Effector memory CD4-positive, alpha-beta T cell (primary cell): ENCODE measurements around the gene TRAPPC6A.
A peak's percentile ranks its signal among the peaks of the same experiment; 100 is the strongest.

ENCODE experiments used
- DNase-seq, 3 donors: peaks; one replicate each; pipeline ENCODE4 v3.0.0-alpha.2; 2020
- H3K27ac ChIP-seq: 2 replicates; pipeline ENCODE4 v1.7.0; 2013; ENCODE audit warnings: mild to moderate bottlenecking, low read length, moderate library complexity; ENCODE audit not compliant: insufficient read depth, poor library complexity, severe bottlenecking
- H3K27me3 ChIP-seq: replicated peaks from 2 replicates; pipeline ENCODE4 v1.7.0; 2013; ENCODE audit warnings: mild to moderate bottlenecking, low read length; ENCODE audit not compliant: insufficient read depth, control insufficient read depth, poor library complexity, severe bottlenecking
- H3K36me3 ChIP-seq: 2 replicates; pipeline ENCODE4 v1.7.0; 2013; ENCODE audit warnings: mild to moderate bottlenecking, low read length, moderate library complexity; ENCODE audit not compliant: control insufficient read depth, insufficient read depth
- H3K4me1 ChIP-seq: 2 replicates; pipeline ENCODE4 v1.7.0; 2013; ENCODE audit warnings: low read length, mild to moderate bottlenecking; ENCODE audit not compliant: control insufficient read depth, insufficient read depth, poor library complexity, severe bottlenecking
- H3K4me3 ChIP-seq: 2 replicates; pipeline ENCODE4 v1.7.0; 2013; ENCODE audit warnings: low read length, low read depth, mild to moderate bottlenecking; ENCODE audit not compliant: insufficient read depth, poor library complexity, severe bottlenecking
- H3K9me3 ChIP-seq: 2 replicates; pipeline ENCODE4 v1.7.0; 2013; ENCODE audit warnings: mild to moderate bottlenecking, low read length, moderate library complexity; ENCODE audit not compliant: control insufficient read depth

TRAPPC6A gene

DNA sequence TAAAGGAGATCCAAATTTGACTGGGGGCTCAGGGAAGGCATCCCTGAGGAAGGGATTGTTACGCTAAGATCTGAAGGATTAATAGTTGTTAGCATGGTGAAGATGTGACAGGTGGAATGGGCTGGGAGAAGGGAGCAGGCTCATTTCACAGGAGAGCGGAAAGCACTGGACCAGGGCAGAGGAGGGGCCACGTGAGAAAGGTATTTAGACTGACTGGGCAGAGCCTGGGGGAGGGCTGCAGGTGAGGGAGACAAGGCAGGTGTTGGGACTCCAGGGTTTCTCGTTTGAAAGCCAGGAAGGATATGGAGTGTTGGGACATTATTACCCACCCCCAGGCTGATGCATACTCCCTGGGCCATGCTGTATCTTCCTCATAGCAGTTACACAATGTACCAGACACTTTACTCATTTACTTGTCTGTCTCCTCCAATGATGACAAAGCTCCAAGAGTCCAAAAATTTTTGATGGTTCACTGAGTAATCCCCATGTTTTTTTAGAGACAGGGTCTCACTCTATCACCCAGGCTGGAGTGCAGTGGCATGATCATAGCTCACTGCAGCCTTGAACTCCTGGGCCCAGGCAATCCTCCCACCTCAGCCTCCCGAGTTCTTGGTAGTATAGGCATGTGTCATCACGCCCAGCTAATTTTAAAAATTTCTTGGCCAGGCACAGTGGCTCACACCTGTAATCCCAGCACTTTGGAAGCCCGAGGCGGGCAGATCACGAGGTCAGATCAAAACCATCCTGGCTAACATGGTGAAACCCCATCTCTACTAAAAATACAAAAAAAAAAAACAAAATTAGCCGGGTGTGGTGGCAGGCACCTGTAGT is 2.3 kb downstream of the TRAPPC6A start:
- no peak overlapping the region for H3K27ac ChIP-seq
- no peak for DNase-seq
- H3K4me1 ChIP-seq = peaks cover 35% of the 10 kb centered on the region
- no peaks in the 10 kb centered on the region for H3K36me3 ChIP-seq
- no peaks in the 10 kb centered on the region for H3K9me3 ChIP-seq
- H3K27me3 ChIP-seq = no peaks in the 10 kb centered on the region
- no peak overlapping the region for H3K4me3 ChIP-seq

DNA sequence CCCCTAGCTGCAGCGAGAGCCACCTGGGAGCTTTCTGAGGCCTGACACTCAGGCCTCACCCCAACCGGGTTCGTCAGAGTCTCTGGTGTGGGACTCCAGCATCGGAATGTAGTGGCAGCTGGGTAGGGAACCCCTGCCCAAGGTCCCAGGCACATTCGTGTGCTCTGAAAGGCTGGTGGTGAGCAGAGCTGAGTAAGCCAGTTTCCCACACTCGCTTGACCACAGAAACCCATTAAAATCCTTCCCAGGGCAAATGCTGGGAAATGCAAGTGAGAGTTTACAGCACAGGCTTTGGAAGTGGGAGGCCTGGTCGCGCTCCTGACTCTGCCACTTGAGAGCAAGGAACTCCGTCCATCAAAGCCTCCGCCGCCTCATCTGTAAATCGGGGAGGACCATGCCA is 4.2 kb downstream of the TRAPPC6A start:
- Histone ChIP-seq H3K9me3 (no peaks in the 10 kb centered on the region), H3K4me1 (peaks cover 36% of the 10 kb centered on the region), H3K27me3 (no peaks in the 10 kb centered on the region), H3K36me3 (no peaks in the 10 kb centered on the region), H3K4me3 (no peak overlapping the region), H3K27ac (no peak overlapping the region)
- DNase-seq = no peak

DNA sequence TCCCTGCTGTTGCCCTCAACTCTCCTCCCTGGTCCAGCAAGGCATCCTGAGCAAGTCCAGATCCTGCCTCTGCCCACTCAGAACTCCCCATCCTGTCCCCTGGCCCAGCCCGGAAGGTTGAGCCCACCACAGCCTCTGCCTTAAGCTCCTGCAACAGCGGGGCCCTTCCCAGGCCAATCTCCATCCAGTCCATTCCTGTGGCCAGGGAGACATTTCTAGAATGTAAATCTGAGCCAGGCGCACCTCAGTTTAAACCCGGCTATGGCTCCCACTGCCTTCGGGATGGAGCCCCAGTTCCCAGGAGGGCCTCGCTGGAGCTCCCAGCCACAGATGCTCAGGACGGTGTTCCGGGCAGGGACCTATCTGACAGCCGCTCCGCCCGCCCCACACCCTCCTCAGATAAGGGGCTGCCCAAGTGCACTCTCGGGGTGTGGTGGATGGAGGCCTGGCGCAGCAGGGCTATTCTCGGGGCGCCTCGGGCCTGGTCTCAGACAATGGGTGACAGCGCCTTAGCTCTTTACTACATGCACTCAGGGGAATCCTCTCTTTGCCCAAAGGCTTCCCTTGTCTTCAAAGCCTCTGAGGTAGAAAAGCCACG is 5.3 kb downstream of the TRAPPC6A start:
- no peaks in the 10 kb centered on the region for H3K27me3 ChIP-seq
- peak overlapping the region; percentile 48 for H3K27ac ChIP-seq
- DNase-seq = no peak
- H3K36me3 ChIP-seq = no peaks in the 10 kb centered on the region
- H3K4me1 ChIP-seq = peaks cover 36% of the 10 kb centered on the region
- no peaks in the 10 kb centered on the region for H3K9me3 ChIP-seq
- no peak overlapping the region for H3K4me3 ChIP-seq

DNA sequence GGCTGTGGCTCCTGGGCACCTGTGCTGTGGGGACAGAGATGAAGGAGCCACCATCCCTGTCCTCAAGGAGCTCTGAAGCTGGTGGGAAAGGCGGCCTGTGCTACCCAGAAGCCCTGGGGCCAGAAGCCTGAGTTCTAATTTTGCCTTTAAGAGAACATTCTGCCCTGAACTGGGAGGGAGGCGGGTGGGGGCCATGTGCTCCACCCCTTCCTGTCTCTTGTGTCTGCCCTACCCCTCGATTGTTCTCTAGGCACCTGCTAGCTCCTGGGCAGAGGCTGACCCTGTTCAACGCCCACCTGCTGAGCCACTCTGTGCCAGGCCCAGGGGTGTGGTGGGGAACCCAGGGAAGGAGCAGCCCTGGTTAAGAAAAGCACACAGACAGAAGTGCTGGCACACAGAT is 5.9 kb downstream of the TRAPPC6A start:
- peaks cover 34% of the 10 kb centered on the region for H3K4me1 ChIP-seq
- no peak overlapping the region for H3K4me3 ChIP-seq
- H3K27ac ChIP-seq = peak overlapping the region; percentile 48
- DNase-seq = no peak
- H3K9me3 ChIP-seq = no peaks in the 10 kb centered on the region
- H3K27me3 ChIP-seq = no peaks in the 10 kb centered on the region
- no peaks in the 10 kb centered on the region for H3K36me3 ChIP-seq

DNA sequence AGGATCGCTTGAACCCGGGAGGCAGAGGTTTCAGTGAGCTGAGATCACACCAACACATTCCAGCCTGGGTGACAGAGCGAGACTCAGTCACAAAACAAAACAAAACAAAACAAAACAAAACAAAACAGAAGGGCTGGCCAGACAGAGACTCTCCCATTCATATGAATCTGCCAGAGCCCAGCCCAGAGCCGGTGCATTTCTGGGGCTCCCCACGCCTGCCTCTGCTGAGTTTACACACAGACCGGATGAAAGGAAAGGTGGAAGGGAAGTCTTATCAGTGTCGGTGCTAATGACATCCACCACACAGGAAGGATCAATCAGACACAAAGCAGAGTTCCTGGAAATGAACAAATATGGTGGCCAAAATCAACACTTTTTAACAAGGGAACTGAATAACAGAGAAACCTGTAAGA is 6.8 kb downstream of the TRAPPC6A start:
- Histone ChIP-seq H3K9me3 (no peaks in the 10 kb centered on the region), H3K27me3 (no peaks in the 10 kb centered on the region), H3K27ac (peak overlapping the region; percentile 56), H3K4me1 (peaks cover 34% of the 10 kb centered on the region), H3K4me3 (peak overlapping the region; percentile 8), H3K36me3 (no peaks in the 10 kb centered on the region)
- peak; percentile 39 to 56 (median 42) for DNase-seq

DNA sequence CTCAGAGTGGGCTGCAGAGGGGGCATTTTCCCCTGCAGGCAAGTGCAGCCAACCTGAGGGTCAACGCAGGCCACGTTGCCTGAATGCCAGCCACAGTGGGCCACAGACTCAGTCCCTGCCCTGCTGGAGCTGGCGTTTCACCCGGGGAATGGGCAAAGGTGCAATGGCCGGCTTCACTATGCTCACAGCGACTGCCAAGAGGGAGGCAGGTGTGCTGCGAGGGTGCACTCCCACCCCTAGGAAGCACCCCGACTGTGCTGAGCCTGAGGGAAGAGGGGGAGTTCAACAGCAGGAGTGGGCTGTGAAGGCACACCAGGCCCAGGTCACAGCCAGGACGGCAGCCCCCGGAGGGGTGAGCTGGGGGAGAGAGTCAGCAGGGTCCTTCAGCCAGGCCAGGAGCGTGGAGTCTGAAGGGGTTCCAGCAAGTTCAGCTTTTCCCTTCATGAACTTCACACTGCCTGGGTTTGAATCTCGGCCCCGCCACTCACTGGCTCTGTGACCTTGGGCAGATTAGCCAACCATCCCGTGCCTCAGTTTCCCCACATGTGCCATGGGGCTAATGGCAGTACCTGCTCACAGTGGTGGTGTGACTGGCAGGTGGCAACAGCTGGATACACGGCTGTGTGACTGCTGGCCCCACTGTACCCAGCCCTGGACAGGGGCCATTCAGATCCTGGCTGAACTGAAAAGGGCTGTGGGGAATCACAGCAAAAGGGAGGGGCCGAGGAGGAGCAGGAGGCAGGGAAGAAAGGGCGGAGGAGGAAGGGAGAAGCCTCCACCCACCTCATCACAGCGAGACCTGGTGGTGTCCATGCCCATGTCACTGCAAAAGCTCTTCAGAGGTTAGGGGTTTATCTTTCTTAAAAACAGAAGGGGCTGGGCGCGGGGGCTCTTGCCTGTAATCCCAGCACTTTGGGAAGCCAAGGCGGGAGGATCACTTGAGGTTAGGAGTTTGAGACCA is 7.6 kb downstream of the TRAPPC6A start:
- Histone ChIP-seq H3K4me3 (peak overlapping the region; percentile 8), H3K4me1 (peaks cover 36% of the 10 kb centered on the region), H3K9me3 (no peaks in the 10 kb centered on the region), H3K36me3 (no peaks in the 10 kb centered on the region), H3K27ac (peak overlapping the region; percentile 56), H3K27me3 (no peaks in the 10 kb centered on the region)
- no peak for DNase-seq

DNA sequence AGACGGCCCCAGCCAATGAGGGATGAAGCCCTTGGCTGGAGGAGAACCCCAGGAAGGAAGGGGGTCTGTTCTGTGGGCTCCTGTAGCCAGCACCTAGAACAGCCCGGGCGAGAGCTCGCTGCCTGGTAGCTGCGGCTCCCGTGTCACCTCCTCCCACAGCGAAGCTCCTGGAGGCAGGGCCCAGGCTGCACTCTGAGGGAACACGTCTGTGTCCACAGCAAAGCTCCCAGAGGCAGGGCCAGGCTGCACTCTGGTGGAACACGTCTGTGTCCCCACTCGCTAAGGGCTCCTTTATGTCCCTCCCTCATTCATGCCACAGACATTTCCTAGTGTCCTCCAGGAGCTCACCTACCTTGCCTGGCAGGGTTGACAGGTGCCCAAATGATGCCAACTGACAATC is 8.4 kb downstream of the TRAPPC6A start:
- Histone ChIP-seq H3K36me3 (no peaks in the 10 kb centered on the region), H3K4me3 (no peak overlapping the region), H3K9me3 (no peaks in the 10 kb centered on the region), H3K27me3 (no peaks in the 10 kb centered on the region), H3K4me1 (peaks cover 44% of the 10 kb centered on the region), H3K27ac (no peak overlapping the region)
- DNase-seq = no peak

DNA sequence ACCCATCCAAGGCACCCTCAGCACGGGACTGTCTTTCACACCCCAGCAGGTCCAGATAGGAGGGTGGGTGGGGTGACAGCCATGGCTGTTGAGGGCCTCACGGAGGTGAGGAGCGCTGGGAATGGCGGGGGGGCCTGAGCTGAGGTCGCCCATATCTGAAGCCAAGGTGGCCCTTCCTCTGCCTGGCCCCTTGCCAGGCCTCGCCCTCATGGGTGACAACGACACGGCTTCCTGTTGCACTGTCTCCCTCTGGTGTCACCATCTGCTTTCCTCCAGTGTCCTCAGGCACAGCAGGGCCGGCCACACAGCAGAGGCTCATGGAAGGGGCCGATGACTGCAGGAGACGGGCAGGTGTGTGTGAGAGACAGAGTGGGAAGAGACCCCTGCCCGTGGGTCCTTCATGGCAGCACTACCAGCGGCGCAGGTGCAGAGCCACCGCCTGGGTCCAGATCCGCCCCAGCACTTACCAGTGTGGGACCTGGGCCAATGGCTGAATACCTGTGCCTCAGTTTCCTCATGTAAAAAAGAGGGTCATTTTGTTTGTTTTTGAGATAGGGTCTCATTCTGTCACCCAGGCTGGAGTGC is 9.2 kb downstream of the TRAPPC6A start:
- no peak overlapping the region for H3K4me3 ChIP-seq
- peaks cover 51% of the 10 kb centered on the region for H3K4me1 ChIP-seq
- H3K36me3 ChIP-seq = no peaks in the 10 kb centered on the region
- H3K27me3 ChIP-seq = no peaks in the 10 kb centered on the region
- H3K27ac ChIP-seq = no peak overlapping the region
- no peaks in the 10 kb centered on the region for H3K9me3 ChIP-seq
- DNase-seq = no peak

DNA sequence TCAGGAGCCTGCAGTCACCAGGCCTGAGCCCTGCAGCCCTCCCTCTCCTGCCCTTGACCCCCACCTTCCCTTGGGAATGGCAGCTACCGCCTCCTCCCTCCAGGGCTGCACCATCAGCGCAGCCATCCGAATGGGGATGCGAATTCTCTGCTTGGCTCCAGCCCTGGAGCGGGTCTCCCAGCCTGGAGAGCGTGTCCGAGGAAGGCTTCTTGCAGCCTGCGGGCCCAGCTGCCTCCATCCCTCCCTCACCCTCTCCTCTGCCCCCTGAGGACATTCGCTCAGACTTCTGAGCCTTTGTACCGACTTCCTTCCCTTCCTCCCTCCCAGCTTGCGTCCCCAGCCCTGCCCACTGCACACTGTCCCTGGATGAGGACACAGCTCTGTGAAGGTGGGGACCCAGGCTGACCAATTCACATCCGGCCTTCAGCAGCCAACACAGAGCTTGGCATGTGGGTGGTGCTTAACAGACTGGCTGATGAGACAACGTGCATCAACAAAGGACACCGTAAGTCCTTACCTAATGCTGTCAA is 11.2 kb downstream of the TRAPPC6A start:
- H3K27ac ChIP-seq = no peak overlapping the region
- DNase-seq = no peak
- H3K27me3 ChIP-seq = no peaks in the 10 kb centered on the region
- no peaks in the 10 kb centered on the region for H3K36me3 ChIP-seq
- peaks cover 45% of the 10 kb centered on the region for H3K4me1 ChIP-seq
- H3K9me3 ChIP-seq = no peaks in the 10 kb centered on the region
- no peak overlapping the region for H3K4me3 ChIP-seq
